Measurements from ENCODE around the gene PAGE4. TPM values are rescaled to one million over a fixed set of nuclear protein-coding genes. Genes with fewer than 3 reads are reported as not detected.

The PAGE4 gene
- total and polyA plus RNA-seq, 4 donors: not detected

DNA sequence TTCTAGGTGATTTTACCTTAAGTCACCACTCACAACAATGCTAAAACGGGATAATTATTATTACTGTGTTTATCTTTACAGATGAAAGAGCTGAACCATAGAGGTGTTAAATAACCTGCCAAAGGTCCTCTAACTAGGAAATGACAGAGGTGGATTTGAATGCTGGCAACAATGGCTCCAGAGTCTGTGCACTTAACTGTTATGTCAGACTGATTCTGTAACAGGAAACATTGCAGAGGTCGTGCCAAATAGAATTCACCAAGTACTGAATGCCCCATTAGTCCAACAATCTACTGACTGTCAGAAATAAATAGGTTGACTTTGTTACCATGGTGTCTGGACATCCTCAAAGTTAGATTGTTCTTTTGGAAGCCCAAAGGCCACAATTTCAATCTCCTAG is 29.2 kb downstream of the PAGE4 start:
- Histone ChIP-seq H3K9ac (ENCODE audit: low read depth in 1 of 2, low read length in 2 of 2) (no peak overlapping the region), H3K4me3 (ENCODE audit: low read depth in 1 of 3, low read length in 3 of 3) (no peak overlapping the region), H3K27me3 (ENCODE audit: control insufficient read depth in 4 of 4, insufficient read depth in 4 of 4, low read length in 3 of 4) (peaks cover 0 to 6% (median 0%) of the 10 kb centered on the region in 4 donors), H3K9me3 (ENCODE audit: control insufficient read depth in 4 of 4, low read length in 3 of 4) (no peaks in the 10 kb centered on the region), H3K27ac (ENCODE audit: low read depth in 1 of 2, low read length in 2 of 2) (no peak overlapping the region), H3K4me1 (ENCODE audit: control insufficient read depth in 4 of 4, insufficient read depth in 4 of 4, low read length in 3 of 4) (no peaks in the 10 kb centered on the region), H3K36me3 (ENCODE audit: control insufficient read depth in 4 of 4, insufficient read depth in 3 of 4, low read depth in 1 of 4, low read length in 3 of 4) (no peaks in the 10 kb centered on the region)
- TF ChIP-seq CTCF (IDR thresholded peaks at IDR 0.05; ENCODE audit: low read depth, low read length, missing input control) (no peak), HNF4G (IDR thresholded peaks at IDR 0.05) (no peak), SP1 (IDR thresholded peaks at IDR 0.05) (no peak), NR2F2 (IDR thresholded peaks at IDR 0.05) (no peak), HNF4A (conservative IDR thresholded peaks at IDR 0.05) (no peak), GABPA (IDR thresholded peaks at IDR 0.05 in 1 of 2, conservative IDR thresholded peaks at IDR 0.05 in 1 of 2) (no peak)
- TF ChIP-seq, protein P1, sequence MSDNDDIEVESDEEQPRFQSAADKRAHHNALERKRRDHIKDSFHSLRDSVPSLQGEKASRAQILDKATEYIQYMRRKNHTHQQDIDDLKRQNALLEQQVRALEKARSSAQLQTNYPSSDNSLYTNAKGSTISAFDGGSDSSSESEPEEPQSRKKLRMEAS (IDR thresholded peaks at IDR 0.05): no peak
- no peak for DNase-seq (ENCODE audit: low spot score)
- 67% methylated on average over 2 of the region's 2 CpGs for WGBS

DNA sequence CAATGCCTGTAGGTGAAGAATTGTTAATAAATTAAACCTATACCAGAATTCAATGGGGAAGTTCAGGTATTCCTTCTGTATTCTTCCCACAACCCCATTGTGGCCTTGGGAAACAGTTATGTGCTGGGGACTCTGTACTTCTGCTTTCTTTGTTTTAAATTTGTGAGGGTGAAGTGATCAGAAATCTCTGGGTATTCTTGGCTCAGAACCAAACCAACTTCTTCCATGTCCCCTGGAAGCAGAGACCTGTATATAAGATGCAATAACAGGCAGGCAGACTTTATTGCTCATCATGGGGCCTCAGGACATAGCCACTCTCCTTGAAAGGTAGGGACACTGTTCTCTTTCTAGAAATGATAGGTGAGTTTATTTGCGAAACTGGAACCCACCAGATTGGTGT is 30.4 kb downstream of the PAGE4 start:
- WGBS: 93% methylated on average over 1 of the region's 1 CpG
- H3K4me3 ChIP-seq (ENCODE audit: low read depth in 1 of 3, low read length in 3 of 3): no peak overlapping the region
- DNase-seq (ENCODE audit: low spot score): no peak
- H3K9ac ChIP-seq (ENCODE audit: low read depth in 1 of 2, low read length in 2 of 2): no peak overlapping the region
- no peaks in the 10 kb centered on the region for H3K36me3 ChIP-seq (ENCODE audit: control insufficient read depth in 4 of 4, insufficient read depth in 3 of 4, low read depth in 1 of 4, low read length in 3 of 4)
- H3K9me3 ChIP-seq (ENCODE audit: control insufficient read depth in 4 of 4, low read length in 3 of 4): no peaks in the 10 kb centered on the region
- TF ChIP-seq GABPA (IDR thresholded peaks at IDR 0.05 in 1 of 2, conservative IDR thresholded peaks at IDR 0.05 in 1 of 2): no peak
- no peak for TF ChIP-seq SP1 (IDR thresholded peaks at IDR 0.05)
- TF ChIP-seq CTCF (IDR thresholded peaks at IDR 0.05; ENCODE audit: low read depth, low read length, missing input control): no peak
- TF ChIP-seq EGR1 (IDR thresholded peaks at IDR 0.05; ENCODE audit: low read depth in 2 of 2): no peak
- TF ChIP-seq RAD21 (IDR thresholded peaks at IDR 0.05): no peak
- TF ChIP-seq YY1 (IDR thresholded peaks at IDR 0.05): no peak
- TF ChIP-seq TAF1 (conservative IDR thresholded peaks at IDR 0.05): no peak
- TF ChIP-seq ATF3 (IDR thresholded peaks at IDR 0.05): no peak
- TF ChIP-seq HNF4A (conservative IDR thresholded peaks at IDR 0.05): no peak
- TF ChIP-seq, protein P2, sequence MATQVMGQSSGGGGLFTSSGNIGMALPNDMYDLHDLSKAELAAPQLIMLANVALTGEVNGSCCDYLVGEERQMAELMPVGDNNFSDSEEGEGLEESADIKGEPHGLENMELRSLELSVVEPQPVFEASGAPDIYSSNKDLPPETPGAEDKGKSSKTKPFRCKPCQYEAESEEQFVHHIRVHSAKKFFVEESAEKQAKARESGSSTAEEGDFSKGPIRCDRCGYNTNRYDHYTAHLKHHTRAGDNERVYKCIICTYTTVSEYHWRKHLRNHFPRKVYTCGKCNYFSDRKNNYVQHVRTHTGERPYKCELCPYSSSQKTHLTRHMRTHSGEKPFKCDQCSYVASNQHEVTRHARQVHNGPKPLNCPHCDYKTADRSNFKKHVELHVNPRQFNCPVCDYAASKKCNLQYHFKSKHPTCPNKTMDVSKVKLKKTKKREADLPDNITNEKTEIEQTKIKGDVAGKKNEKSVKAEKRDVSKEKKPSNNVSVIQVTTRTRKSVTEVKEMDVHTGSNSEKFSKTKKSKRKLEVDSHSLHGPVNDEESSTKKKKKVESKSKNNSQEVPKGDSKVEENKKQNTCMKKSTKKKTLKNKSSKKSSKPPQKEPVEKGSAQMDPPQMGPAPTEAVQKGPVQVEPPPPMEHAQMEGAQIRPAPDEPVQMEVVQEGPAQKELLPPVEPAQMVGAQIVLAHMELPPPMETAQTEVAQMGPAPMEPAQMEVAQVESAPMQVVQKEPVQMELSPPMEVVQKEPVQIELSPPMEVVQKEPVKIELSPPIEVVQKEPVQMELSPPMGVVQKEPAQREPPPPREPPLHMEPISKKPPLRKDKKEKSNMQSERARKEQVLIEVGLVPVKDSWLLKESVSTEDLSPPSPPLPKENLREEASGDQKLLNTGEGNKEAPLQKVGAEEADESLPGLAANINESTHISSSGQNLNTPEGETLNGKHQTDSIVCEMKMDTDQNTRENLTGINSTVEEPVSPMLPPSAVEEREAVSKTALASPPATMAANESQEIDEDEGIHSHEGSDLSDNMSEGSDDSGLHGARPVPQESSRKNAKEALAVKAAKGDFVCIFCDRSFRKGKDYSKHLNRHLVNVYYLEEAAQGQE (IDR thresholded peaks at IDR 0.05): no peak
- TF ChIP-seq JUND (IDR thresholded peaks at IDR 0.05): no peak
- TF ChIP-seq FOXA1 (IDR thresholded peaks at IDR 0.05): no peak
- TF ChIP-seq, protein P1 (IDR thresholded peaks at IDR 0.05): no peak
- no peak overlapping the region for H3K27ac ChIP-seq (ENCODE audit: low read depth in 1 of 2, low read length in 2 of 2)
- no peaks in the 10 kb centered on the region for H3K4me1 ChIP-seq (ENCODE audit: control insufficient read depth in 4 of 4, insufficient read depth in 4 of 4, low read length in 3 of 4)
- peaks cover 0 to 3% (median 0%) of the 10 kb centered on the region in 4 donors for H3K27me3 ChIP-seq (ENCODE audit: control insufficient read depth in 4 of 4, insufficient read depth in 4 of 4, low read length in 3 of 4)
